Sigmoid colon (tissue), 4 donors: ENCODE results near the gene MAPKAP1.

Experiments
- POLR2AphosphoS5 ChIP-seq, 4 donors: sonication (generic); formaldehyde crosslinking; IDR thresholded peaks; one replicate each; pipeline ENCODE4 v1.6.1; 2017; ENCODE audit warnings: antibody characterized with exemption in 4 of 4
- TF ChIP-seq, protein P1 (sequence below), 4 experiments: fragments of 450-650 bp in 3 of 4; fragments of 200-600 bp in 1 of 4; IDR thresholded peaks; one replicate each; pipeline ENCODE4 v1.5.1; 2016 to 2019; ENCODE audit warnings: antibody characterized with exemption in 4 of 4, mild to moderate bottlenecking in 3 of 4, moderate library complexity in 2 of 4

- no peak for TF ChIP-seq POLR2AphosphoS5 (IDR thresholded peaks at IDR 0.05)
- TF ChIP-seq, protein P1, sequence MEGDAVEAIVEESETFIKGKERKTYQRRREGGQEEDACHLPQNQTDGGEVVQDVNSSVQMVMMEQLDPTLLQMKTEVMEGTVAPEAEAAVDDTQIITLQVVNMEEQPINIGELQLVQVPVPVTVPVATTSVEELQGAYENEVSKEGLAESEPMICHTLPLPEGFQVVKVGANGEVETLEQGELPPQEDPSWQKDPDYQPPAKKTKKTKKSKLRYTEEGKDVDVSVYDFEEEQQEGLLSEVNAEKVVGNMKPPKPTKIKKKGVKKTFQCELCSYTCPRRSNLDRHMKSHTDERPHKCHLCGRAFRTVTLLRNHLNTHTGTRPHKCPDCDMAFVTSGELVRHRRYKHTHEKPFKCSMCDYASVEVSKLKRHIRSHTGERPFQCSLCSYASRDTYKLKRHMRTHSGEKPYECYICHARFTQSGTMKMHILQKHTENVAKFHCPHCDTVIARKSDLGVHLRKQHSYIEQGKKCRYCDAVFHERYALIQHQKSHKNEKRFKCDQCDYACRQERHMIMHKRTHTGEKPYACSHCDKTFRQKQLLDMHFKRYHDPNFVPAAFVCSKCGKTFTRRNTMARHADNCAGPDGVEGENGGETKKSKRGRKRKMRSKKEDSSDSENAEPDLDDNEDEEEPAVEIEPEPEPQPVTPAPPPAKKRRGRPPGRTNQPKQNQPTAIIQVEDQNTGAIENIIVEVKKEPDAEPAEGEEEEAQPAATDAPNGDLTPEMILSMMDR (IDR thresholded peaks at IDR 0.05): no peak
These were observed 85.8 kb downstream of the MAPKAP1 start for GRCh38 chr9:125621170-125621569.
